ENCODE measurements around the gene PALB2. TPM values are rescaled to one million over a fixed set of nuclear protein-coding genes. Genes with fewer than 3 reads are reported as not detected.
A peak's percentile ranks its signal among the peaks of the same experiment; 100 is the strongest.
"Not testable (repeated sequence)": the region's sequence is repeated elsewhere in the genome, so short reads cannot be mapped to it uniquely, and the experiment has no call there.

Gene PALB2
- total RNA-seq, 8 experiments from 2014 or later = 7.3 to 20.5 (median 13.2) TPM

- H3K4me1 ChIP-seq (replicated peaks in 1 of 2); H3K27ac ChIP-seq; H3K4me3 ChIP-seq; ATAC-seq (replicated peaks in 6 of 8); in situ Hi-C loops (cut with MboI; ENCODE audit: low pct_unique_long_range_greater_than_20kb in 2 of 9, low sequenced_read_pairs in 9 of 9, unreplicated experiment in 9 of 9): not testable (repeated sequence)
- WGBS, 10 experiments = 100% methylated on average over 1 to 3 of the region's 3 CpGs; no CpG with 5 or more reads in 3 of the 10 experiments
Observed at GRCh38 chr16:23631874-23632273, 9.2 kb downstream of the PALB2 start.

- Histone ChIP-seq H3K4me1 (replicated peaks in 1 of 2) (no peaks in the 10 kb centered on the region), H3K27ac (no peak overlapping the region), H3K4me3 (no peak overlapping the region)
- 80 to 100% (median 96%) methylated on average over 1 to 8 of the region's 8 CpGs; no CpG with 5 or more reads in 1 of the 10 experiments for WGBS, 10 experiments
- in situ Hi-C loops (cut with MboI; ENCODE audit: low pct_unique_long_range_greater_than_20kb in 2 of 9, low sequenced_read_pairs in 9 of 9, unreplicated experiment in 9 of 9) = no loop called here
- no peak for ATAC-seq (replicated peaks in 6 of 8)
Observed at GRCh38 chr16:23629516-23629915, 11.6 kb downstream of the PALB2 start.

DNA sequence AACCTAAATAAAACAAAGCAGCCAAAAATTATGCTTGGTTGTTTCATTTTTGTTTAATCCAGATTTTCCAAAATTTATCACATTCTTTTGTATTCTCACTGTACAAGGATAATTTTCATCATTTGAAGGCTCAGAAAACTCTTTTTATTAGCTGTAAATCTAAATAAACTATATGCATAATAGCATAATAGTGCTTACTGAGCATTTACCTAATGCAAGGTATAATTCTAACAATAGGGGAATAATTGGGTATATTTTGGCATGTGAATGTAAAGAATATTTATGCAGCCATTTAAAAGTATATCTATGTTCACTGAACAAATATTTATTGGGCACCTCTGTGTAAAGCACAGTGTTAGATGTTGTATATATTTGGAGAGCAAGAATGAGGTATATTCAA is 17.0 kb downstream of the PALB2 start:
- no peak overlapping the region for H3K27ac ChIP-seq
- no peaks in the 10 kb centered on the region for H3K4me1 ChIP-seq (replicated peaks in 1 of 2)
- in situ Hi-C loops (cut with MboI; ENCODE audit: low pct_unique_long_range_greater_than_20kb in 2 of 9, low sequenced_read_pairs in 9 of 9, unreplicated experiment in 9 of 9) = no loop called here
- ATAC-seq (replicated peaks in 6 of 8) = no peak
- no peak overlapping the region for H3K4me3 ChIP-seq

DNA sequence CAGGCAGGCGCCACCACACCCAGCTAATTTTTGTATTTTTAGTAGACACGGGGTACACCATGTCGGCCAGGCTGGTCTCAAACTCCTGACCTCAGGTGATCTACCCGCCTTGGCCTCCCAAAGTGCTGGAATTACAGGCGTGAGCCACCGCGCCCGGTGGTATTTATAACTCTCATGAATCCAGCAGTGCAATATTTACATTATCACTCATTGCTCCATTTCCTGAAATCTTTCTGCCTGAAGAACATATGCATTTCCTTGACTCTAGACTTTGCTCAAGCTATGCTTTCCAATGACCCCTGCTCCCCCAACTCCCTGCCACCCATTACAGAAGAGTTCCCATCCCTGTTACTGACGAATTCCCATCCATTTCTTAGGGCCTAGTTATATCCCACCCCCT is 25.3 kb downstream of the PALB2 start:
- H3K27ac ChIP-seq = no peak overlapping the region
- no peak overlapping the region for H3K4me3 ChIP-seq
- H3K4me1 ChIP-seq (replicated peaks in 1 of 2) = no peaks in the 10 kb centered on the region
- no peak for ATAC-seq (replicated peaks in 6 of 8)
- in situ Hi-C loops (cut with MboI; ENCODE audit: low pct_unique_long_range_greater_than_20kb in 2 of 9, low sequenced_read_pairs in 9 of 9, unreplicated experiment in 9 of 9) = no loop called here
- 92 to 100% (median 97%) methylated on average over 4 to 9 of the region's 9 CpGs; no CpG with 5 or more reads in 6 of the 10 experiments for WGBS, 10 experiments

DNA sequence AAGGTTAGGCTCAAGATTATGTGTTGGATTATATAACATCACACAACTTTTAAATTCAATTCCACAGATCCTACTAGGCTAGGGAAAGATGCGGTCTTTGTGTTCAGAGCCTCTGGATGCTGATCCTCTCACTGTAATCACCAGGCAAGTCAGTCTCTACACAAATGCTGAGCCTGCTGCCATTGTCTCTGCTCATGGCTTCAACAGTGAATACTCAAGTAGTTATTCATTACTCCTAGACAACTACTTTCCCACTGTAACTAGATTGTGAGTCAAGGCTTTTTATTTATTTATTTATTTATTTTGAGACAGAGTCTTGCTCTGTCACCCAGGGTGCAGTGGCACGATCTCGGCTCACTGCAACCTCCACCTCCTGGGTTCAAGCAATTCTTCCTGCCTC is 29.2 kb downstream of the PALB2 start:
- WGBS, 10 experiments = 100% methylated on average over 3 of the region's 3 CpGs; no CpG with 5 or more reads in 6 of the 10 experiments
- no peaks in the 10 kb centered on the region for H3K4me1 ChIP-seq (replicated peaks in 1 of 2)
- H3K4me3 ChIP-seq = no peak overlapping the region
- ATAC-seq (replicated peaks in 6 of 8) = peak in 2 of 8 experiments; percentile 24 to 40
- no peak overlapping the region for H3K27ac ChIP-seq
- in situ Hi-C loops (cut with MboI; ENCODE audit: low pct_unique_long_range_greater_than_20kb in 2 of 9, low sequenced_read_pairs in 9 of 9, unreplicated experiment in 9 of 9) = no loop called here

GRCh38 chr16:23610905-23611304 is 30.2 kb downstream of the PALB2 start:
- ATAC-seq (replicated peaks in 6 of 8); H3K27ac ChIP-seq; H3K4me1 ChIP-seq (replicated peaks in 1 of 2); H3K4me3 ChIP-seq; in situ Hi-C loops (cut with MboI; ENCODE audit: low pct_unique_long_range_greater_than_20kb in 2 of 9, low sequenced_read_pairs in 9 of 9, unreplicated experiment in 9 of 9): not testable (repeated sequence)
- 87 to 100% (median 95%) methylated on average over 1 to 5 of the region's 6 CpGs; no CpG with 5 or more reads in 3 of the 10 experiments for WGBS, 10 experiments

- no peak for ATAC-seq (replicated peaks in 6 of 8)
- 88 to 100% (median 100%) methylated on average over 1 of the region's 1 CpG; no CpG with 5 or more reads in 4 of the 10 experiments for WGBS, 10 experiments
- no peak overlapping the region for H3K4me3 ChIP-seq
- H3K4me1 ChIP-seq (replicated peaks in 1 of 2) = no peaks in the 10 kb centered on the region
- no peak overlapping the region for H3K27ac ChIP-seq
- in situ Hi-C loops (cut with MboI; ENCODE audit: low pct_unique_long_range_greater_than_20kb in 2 of 9, low sequenced_read_pairs in 9 of 9, unreplicated experiment in 9 of 9) = no loop called here
Observed at GRCh38 chr16:23609929-23610328, 31.2 kb downstream of the PALB2 start.

DNA sequence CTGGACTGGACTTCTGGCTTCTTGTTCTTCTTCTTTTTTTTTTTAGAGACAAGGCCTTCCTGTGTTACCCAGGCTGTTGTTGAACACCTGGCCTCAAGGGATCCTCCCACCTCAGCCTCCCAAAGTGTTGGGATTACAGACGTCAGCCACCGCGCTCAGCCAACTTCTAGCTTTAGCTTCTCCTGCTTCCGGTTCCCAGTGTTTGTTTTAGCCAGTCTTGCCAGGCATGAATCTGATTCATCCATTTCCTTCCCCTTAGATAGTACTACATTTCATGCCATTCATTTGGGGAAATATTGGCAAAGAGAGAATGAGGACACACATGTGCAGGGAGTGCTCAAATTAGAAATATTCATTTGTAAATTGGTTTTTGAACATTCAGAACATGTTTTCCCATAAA is 32.9 kb downstream of the PALB2 start:
- in situ Hi-C loops (cut with MboI; ENCODE audit: low pct_unique_long_range_greater_than_20kb in 2 of 9, low sequenced_read_pairs in 9 of 9, unreplicated experiment in 9 of 9) = no loop called here
- WGBS, 10 experiments = 60 to 100% (median 83%) methylated on average over 1 to 4 of the region's 4 CpGs; no CpG with 5 or more reads in 3 of the 10 experiments
- H3K4me3 ChIP-seq = no peak overlapping the region
- H3K4me1 ChIP-seq (replicated peaks in 1 of 2) = no peaks in the 10 kb centered on the region
- peak in 3 of 8 experiments; percentile 45 to 70 (median 54) for ATAC-seq (replicated peaks in 6 of 8)
- H3K27ac ChIP-seq = no peak overlapping the region

DNA sequence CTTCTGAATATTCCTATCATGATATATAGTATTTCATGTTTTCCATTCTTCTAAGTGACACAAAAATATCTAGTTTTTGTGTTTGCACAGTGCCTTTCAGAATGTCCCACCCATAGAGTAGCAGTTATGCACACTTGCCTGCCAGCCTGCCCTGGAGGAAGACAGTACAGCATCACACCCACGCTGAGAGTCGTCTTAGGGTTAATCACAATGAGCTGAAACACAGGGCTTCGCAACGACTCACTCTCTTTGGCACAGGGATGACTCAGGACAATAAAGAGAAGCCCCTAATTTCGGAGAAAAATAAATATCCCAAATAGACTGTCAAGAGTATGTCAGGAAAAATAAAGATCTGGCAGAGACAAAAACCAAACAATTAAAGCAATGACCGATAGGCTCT is 33.4 kb downstream of the PALB2 start:
- Histone ChIP-seq H3K4me1 (replicated peaks in 1 of 2) (no peaks in the 10 kb centered on the region), H3K27ac (no peak overlapping the region), H3K4me3 (no peak overlapping the region)
- in situ Hi-C loops (cut with MboI; ENCODE audit: low pct_unique_long_range_greater_than_20kb in 2 of 9, low sequenced_read_pairs in 9 of 9, unreplicated experiment in 9 of 9) = no loop called here
- peak in 3 of 8 experiments; percentile 55 to 84 (median 79) for ATAC-seq (replicated peaks in 6 of 8)
- WGBS, 10 experiments = 23 to 90% (median 79%) methylated on average over 1 to 6 of the region's 6 CpGs; no CpG with 5 or more reads in 1 of the 10 experiments

DNA sequence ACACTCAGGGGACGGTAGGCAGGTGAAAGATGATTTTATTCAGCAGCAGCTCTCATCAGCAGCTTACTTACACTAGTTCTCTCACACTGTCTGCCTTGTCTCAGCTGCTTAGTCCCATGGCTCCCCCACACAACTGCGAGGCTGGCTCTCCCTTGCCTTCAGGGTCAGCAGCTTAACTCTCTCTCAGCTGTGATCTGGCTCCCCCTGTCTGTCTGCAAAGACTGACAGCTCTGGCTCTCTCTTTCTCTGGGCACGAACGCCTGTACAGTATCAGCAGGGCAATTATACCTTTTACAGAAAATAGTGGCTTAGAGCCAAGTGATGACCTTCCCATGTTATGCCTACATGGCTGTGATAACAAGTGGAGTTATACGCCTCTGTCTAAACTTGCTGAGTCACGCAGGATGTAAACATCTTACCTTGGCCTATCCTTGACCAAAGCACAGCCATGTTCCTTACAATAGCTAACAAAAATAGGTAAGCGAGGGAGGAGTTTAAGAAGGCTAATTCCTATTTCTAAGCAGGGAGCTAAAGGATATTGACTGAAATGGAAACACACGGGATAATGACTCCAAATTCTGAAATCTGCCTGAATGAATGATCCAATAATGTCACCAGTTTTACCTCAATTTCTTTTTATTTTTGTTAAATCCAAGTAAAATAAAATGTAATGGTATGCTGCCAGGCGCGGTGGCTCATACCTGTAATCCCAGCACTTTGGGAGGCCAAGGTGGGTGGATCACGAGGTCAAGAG is 43.9 kb downstream of the PALB2 start:
- H3K4me1 ChIP-seq (replicated peaks in 1 of 2) = peaks cover 6 to 11% of the 10 kb centered on the region in 2 donors
- no peak overlapping the region for H3K27ac ChIP-seq
- in situ Hi-C loops (cut with MboI; ENCODE audit: low pct_unique_long_range_greater_than_20kb in 2 of 9, low sequenced_read_pairs in 9 of 9, unreplicated experiment in 9 of 9) = no loop called here
- 67 to 100% (median 89%) methylated on average over 2 to 8 of the region's 11 CpGs; no CpG with 5 or more reads in 1 of the 10 experiments for WGBS, 10 experiments
- H3K4me3 ChIP-seq = no peak overlapping the region
- ATAC-seq (replicated peaks in 6 of 8) = peak in 1 of 8 experiments; percentile 2

GRCh38 chr16:23595951-23596720 is 45.0 kb downstream of the PALB2 start, which contains the start of gene NDUFAB1:
NDUFAB1 (minus strand) TSS chr16:23596316; CDS start chr16:23596290, 26 bp downstream.
- Histone ChIP-seq H3K27ac (peak within 1 kb of the TSS; percentile 91 to 95), H3K4me3 (peak within 1 kb of the TSS; percentile 67 to 99 (median 97)), H3K4me1 (replicated peaks in 1 of 2) (peaks cover 6 to 11% of the 10 kb centered on the region in 2 donors)
- peak; percentile 97 to 99 (median 98) for ATAC-seq (replicated peaks in 6 of 8)
- in situ Hi-C loops (cut with MboI; ENCODE audit: low pct_unique_long_range_greater_than_20kb in 2 of 9, low sequenced_read_pairs in 9 of 9, unreplicated experiment in 9 of 9) = no loop called here
- 0 to 80% (median 9%) methylated on average over 1 to 21 of the region's 67 CpGs for WGBS, 10 experiments

- in situ Hi-C loops (cut with MboI; ENCODE audit: low pct_unique_long_range_greater_than_20kb in 2 of 9, low sequenced_read_pairs in 9 of 9, unreplicated experiment in 9 of 9) = no loop called here
- H3K4me3 ChIP-seq = peak overlapping the region; percentile 67 to 99 (median 97)
- peak in 4 of 8 experiments; percentile 2 to 13 (median 10) for ATAC-seq (replicated peaks in 6 of 8)
- peak overlapping the region; percentile 91 to 95 for H3K27ac ChIP-seq
- WGBS, 10 experiments = 3 to 40% (median 15%) methylated on average over 1 to 18 of the region's 34 CpGs; no CpG with 5 or more reads in 2 of the 10 experiments
- H3K4me1 ChIP-seq (replicated peaks in 1 of 2) = peaks cover 6 to 11% of the 10 kb centered on the region in 2 donors
Observed at GRCh38 chr16:23595246-23595950, 45.7 kb downstream of the PALB2 start.
